ENCODE measurements around the gene NFYC.
A peak's percentile ranks its signal among the peaks of the same experiment; 100 is the strongest.

NFYC gene

DNA sequence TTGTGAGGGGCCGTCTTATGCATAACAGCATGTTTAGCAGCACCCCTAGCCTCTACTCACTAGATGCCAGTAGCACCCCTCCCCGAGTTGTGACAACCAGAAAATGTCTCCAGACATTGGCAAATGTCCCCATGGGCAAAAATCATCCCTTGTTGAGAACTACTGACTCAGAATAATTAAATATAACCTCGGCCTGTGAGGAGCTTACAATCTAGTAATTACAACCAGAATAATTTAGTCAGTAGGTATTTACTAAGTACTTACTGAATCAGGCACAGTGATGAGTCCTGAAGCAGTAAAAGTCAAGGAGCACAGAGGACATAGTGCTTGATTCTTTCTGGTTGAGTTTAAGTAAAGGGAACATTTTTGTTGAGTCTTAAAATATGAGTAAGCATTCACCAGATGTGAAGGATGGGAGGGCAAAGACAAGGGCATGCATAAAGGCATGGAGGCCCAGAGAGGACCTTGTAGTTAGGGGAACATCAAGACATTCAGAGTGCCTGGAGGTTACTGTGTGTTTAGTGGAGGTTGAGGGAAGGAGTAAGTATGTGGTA is 48.0 kb downstream of the NFYC start:
- no peak for DNase-seq (ENCODE audit: low spot score)

DNA sequence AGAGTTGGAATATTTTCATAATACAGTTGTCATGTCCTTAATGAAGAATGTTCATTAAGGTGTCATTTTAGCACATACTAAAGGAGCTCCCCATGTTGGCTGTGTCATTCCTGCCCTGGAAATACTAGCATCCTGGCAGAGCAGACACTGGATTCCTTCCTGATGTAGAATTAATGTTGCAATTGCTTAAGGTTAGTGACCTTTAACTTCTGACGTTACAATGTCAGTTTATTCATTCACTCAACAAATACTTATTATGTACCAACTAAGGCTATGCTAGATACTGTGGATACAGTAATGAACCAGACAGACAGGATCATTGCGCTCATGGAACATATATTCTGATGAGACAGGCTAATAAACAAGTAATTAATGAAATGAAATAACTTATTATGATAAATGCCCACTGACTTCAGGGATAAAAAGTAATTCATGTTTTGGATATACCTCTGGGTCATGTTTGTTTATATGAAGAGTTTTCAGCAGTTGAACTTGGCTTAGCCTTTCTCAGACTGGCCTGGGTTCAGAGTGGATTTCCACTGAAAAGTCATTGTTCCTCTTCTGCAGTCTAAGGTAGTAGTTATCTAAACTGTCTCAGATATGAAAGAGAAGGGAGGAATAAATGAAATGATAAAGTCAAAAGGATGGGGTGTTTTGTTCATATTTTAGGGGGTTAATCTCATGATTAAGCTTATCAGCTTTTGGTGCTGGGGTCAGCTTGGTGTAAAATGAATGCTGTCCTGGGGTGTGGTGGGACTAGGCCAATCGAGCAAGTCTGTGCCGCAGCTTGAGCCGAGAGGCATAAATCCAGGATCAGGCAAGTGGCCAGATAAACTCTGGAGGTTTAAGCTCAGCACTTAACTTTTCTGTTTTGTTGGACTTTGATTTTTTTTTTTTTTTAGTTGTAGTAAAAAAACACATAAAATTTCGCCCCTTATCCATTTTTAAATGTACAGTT is 48.8 kb downstream of the NFYC start:
- DNase-seq (ENCODE audit: low spot score): no peak

DNA sequence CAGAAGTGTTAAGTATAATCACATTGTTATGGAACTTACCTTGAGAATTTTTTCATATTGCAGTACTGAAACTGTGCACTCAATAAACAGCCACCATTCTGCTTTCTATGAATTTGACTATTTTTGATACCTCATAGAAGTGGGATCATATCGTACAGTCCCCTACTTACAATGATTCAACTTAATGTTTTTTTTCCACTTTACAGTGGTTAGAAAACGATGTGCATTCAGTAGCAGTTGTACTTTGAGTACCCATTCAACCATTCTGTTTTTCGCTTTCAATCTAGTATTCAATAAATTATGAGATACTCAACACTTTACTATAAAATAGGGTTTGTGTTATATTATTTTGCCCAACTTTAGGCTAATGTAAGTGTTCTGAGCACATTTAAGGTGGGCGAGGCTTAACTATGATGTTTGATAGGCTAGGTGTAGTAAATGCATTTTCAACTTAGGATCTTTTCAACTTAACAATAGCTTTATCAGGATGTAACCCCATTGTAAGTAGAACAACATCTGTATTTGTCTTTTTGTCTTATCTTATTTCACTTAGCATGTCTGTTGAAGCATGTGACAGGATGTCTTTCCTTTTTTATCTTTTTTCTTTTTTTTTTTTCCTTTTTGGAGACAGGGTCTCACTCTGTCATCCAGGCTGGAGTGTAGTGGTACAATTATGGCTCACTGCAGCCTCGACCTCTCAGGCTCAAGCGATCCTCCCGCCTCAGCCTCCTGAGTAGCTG is 49.7 kb downstream of the NFYC start:
- DNase-seq (ENCODE audit: low spot score): no peak

DNA sequence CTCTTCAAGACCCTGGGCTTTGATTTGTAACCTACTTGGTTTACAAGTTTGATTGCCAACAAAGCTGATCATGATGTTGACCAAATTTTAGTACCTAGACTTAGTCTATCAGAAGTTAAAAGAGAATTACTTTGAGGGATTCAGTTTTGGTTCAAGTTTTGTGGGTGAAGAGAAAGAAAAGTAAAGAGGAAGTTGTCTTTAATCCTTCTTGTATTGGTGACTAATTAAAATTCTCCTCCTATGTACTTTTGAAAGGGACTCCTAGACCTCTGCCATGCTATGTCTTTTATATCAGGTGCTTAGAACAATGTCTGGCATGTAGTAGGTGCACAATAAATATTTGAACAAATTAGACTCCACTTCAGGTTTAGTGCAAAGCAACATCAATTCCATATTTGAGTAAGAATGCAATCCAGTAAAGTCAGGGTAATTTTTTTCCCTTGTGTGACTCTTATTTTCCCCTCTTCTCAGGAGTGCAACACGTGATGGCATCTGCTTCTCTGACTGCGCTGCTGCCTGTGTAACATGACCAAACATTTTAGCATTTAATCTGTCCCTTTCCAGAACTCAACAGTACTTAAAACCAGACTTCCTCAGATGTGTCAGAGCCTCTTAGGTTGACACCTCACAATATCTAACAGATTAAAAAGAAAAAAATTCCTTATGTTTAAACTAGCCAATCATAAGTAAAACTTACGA is 51.0 kb downstream of the NFYC start:
- DNase-seq (ENCODE audit: low spot score): no peak

DNA sequence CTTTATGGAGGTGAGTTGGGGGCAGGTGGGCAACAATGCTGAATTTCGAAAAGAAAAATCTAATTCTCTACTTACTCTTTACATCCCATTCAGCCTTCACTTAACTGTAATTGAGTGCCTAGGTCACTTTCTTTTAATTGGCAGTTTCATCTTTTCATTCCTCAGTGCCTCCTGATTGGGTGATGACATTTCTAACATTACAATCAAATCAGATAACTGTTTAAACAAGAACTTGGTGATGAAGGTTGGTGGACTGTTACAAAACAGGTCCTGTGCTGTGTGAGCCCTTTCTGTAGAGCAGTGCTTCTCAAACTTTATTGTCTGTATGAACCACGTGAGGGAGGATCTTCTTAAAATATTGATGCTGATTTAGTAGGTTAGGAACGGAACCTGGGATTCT is 51.9 kb downstream of the NFYC start:
- DNase-seq (ENCODE audit: low spot score): no peak

DNA sequence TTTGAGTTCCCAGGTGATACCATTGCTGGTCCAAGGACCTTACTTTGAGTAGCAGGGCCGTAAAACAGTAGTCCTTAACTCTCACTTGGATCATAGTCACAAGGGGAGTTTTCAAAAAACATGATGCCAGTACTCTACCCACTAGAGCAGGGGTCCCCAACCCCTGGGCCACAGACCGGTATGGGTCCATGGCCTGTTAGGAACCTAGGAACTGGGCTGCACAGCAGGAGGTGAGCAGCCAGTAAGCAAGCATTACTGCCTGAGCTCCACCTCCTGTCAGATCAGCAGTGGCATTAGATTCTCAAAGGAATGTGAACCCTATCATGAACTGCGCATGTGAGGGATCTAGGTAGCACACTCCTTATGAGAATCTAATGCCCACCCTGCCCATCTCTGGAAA is 52.4 kb downstream of the NFYC start:
- no peak for DNase-seq (ENCODE audit: low spot score)

DNA sequence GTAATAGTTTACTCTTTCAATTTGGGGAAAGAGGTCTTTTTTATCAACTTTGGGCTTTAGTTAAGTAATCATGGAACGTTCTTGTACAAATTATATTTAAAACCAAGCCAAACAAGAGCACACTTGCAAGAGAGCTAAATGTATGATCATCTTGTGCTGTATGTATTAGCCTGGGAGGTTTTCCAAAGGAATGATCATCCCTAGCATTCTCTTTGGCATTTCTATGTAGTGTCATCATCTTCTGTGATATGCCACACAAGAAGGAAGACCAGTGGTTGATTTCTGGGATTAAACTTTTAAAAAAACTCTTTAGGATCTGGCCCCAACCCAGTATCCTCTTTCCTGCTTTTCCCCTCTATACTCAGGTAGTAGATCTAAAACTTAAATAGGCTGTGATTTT is 53.7 kb downstream of the NFYC start:
- DNase-seq (ENCODE audit: low spot score): no peak

DNA sequence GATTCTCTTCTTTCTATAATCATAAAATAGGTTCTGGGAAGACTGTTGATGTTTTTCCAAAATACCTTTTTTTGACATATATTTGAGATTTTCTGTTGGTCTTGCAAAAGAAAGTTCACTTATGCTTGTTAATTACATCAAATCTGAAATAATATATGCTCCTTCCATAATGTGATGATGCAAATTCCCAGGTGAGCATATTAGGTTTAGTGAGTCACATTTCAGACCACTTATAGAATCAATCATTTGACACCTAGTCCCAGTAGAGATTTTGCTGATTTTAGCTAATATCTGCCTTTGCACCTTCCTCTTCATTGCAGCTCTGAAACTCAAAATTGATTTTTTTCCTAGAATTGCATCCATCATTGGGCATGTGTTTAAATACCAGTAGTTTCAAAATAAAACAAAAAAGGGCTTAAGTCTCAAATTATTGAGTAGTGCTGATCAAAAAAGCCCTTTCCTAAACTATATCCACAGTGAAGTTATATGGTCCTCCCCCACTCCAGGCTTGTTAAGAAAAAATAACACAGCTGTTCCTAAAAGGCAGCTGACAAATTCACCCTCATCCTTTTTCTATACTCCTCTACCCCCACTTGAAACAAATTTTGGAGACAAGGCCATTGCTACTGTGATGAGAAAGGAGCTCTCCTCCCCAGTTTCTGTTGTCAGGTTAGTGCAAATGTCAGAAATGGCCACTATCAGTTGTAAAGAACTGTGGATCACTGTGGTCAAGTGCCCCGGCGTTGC is 55.0 kb downstream of the NFYC start:
- DNase-seq (ENCODE audit: low spot score): no peak

DNA sequence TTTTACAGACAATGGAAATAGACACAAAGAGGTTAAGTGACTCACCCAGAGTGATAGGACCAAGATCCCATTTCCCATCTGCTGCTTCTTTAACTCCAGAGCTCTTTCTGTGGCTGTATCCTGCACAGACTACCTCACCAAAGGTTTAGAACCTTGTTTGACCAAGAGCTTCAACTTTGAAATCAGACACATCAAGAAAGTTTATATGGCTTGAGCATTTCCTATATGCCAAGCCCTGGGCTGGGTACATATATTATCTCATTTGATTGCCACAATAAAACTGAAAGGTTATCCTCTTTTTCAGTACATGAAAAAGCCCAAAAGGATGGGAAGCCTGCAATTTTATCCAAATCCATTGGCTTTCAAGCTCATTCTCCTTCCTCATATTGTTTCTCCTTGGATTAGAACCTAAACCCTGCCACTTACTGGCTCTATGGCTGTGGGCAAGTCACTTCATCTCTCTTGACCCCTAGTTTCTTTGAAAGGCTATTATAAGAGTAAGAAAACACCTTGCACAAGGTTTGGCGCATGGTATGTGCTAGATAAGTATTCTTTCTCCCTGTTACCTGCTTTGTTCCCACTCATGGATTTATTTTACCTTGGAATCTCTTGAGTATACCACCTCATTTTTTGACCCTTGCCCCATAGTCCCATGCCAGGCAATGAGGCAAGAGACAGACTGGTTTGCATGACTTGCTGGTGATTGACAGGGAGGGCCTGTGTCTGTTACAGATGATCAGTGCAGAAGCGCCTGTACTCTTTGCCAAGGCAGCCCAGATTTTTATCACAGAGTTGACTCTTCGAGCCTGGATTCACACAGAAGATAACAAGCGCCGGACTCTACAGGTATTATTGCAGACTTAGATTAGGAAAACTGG is 57.6 kb downstream of the NFYC start:
- DNase-seq (ENCODE audit: low spot score): no peak

DNA sequence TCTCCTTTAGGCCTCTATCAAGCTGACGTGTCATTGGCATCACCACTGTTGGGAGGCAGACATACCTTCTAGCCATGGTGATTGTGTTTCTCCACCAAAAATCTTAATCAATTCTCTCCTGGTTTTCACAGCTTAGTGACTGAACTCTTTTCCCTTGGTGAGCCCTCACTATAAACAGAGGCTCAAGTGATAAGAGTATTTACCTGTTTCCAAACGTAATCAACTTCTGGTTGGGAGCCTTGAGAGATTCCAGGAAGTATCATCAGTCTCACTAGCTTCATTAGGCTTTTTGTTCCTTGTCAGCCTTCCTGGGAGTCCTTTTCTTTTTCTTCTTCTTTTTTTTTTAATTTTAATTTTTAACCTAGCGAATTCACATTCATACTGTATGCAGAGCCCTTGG is 58.3 kb downstream of the NFYC start:
- peak; percentile 29 for DNase-seq (ENCODE audit: low spot score)

DNA sequence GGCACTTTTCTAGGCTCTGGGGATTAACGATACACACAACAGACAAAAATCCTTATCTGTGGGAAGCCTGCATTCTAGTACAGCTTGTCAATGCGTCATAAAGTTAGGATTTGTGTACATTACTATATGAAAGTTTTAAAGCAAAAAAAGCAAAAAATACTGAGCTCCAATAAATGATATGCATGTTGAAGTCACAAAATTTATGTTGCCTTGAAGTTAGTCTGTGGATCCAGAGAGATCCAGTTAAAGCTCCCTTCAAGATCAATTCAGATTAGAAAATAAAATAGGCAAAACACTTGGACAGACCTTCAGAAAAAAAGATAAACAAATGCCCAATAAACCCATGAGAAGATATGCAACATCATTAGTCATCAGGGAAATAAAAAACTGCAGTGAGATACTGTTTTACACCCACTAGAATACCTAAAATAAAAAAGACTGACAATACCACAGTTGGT is 59.0 kb downstream of the NFYC start:
- DNase-seq (ENCODE audit: low spot score): no peak

DNA sequence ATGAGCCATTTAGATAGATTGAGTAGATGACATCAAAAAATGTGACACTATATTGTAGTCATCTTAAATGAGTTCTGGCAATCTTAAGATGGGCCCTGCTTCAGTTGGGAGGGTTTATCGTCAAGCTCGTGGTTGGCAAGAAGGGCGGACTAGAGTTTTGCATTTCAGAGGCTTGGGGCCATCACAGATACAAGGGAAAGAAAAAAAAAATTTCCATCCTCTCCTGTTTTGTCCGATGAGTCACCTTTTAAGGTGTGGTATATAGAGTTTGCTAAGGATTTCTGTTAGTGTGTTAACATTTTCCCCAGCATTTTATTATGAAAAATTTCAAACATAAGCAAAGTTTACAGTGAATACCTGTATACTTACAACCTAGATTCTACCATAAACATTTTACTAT is 60.3 kb downstream of the NFYC start:
- no peak for DNase-seq (ENCODE audit: low spot score)

DNA sequence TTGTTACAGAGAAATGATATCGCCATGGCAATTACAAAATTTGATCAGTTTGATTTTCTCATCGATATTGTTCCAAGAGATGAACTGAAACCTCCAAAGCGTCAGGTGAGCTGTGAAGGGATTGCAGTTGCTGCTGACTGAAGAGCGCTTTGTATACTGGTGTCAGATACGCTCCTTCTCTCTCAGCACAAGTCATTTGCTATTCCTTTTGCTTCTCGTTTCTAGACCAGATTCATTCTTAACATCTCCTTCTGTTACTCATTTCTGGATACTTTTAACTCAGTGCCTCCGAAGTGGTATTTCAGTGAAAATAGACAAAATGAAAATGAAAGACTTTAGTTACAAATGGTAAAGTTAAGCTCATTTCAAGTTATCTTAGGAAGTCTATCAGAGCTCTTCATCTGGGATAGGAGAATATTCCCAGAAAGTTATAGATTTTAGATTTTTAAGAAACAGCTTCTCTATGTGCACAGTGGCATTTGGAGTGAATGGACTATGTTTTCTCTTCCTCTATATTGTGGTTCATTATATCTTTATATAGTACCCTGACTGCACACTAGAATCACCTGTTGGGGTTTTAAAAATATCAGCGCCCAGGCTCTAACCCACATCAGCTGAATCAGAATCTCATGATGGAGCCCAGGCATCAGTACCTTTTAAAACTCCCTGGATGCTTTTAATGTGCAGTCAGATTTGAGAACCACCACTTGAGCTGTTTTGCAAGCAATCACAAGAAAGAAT is 61.8 kb downstream of the NFYC start:
- DNase-seq (ENCODE audit: low spot score): no peak

DNA sequence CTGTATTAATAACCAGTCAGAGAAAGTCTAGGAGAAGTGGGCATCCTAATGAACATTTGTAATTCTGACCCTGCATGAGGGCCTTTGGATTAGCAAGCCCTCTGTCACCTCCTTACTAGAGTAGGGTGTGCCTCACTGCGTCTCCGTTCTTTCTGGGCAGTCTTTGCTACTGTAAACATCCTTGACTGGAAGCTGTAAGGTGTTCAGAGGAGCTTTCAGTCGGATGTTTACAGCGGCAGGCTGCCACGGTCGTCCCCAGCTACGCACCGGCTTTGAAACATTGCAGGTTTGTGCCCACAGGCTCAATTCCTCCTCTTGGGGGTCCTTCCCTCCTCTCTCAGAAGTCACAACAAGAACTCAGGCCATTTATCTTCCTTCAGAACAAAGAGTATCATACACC is 62.7 kb downstream of the NFYC start:
- DNase-seq (ENCODE audit: low spot score): no peak

DNA sequence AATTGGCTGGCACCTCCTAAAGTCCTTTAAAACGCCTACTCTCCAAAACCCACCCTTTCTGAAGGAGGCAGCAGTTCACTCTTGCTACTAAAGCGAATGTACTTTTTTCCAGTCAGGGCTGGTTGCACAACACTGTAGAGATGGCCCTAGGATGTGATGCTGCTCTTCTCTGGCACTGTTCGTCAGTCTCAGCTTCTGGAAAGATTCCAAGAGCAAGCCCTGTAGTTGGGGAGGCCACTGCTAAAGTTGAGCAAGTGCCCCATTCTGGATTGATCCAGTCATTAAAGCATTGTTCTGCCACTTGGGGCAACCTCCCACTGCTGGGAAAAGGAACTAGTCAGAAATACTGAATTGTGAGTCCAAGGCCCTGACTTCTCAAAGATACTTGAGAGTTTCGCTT is 63.6 kb downstream of the NFYC start:
- no peak for DNase-seq (ENCODE audit: low spot score)

DNA sequence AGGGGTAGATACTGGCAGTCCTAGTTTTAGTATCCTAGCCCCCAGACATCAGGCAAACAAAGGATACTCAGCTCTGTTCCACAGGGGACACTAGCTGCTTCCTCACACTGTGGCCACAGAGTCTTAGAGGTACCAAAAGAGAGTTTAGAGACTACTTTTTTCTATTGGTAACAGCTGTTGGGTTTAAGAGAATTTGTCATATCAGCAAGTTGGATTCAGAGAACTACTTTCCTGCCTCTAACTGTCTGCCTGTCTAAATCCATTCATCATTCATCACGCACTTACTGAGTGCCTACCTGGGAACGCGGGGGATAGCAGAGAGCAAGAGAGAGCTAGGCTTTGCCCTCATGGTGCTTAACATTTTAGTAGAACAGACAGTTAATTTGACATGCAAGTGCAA is 65.0 kb downstream of the NFYC start:
- DNase-seq (ENCODE audit: low spot score): no peak

DNA sequence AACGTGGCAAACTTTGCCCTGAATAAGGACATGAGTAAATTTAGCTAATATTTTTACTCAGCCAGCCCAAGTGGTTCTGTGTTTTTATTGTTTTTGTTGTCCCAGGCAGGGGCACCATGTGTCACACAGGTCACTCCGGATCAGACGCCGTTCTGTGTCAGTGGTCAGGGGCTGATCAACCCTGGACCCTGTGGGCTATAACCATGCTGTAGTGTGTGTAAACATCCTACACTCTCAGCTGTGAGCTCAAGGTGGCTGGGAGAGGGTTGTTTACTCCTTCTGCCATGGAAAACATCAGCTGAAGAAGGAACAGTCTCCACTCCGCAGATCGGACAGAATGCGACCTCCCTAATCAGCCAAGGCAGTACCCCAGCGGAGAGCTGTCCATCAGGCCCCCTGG is 65.6 kb downstream of the NFYC start:
- no peak for DNase-seq (ENCODE audit: low spot score)

DNA sequence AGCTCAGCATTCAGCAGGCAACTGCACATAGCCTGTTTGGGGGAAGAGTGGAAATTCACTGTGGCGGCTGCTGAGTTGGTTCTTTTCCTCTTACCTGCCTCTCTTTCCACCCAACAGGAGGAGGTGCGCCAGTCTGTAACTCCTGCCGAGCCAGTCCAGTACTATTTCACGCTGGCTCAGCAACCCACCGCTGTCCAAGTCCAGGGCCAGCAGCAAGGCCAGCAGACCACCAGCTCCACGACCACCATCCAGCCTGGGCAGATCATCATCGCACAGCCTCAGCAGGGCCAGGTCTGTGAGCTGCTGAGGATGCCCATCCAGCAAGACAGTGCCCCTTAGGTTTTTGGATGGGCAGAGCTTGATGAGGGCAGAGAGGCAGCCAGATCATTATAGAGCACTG is 66.5 kb downstream of the NFYC start:
- no peak for DNase-seq (ENCODE audit: low spot score)

DNA sequence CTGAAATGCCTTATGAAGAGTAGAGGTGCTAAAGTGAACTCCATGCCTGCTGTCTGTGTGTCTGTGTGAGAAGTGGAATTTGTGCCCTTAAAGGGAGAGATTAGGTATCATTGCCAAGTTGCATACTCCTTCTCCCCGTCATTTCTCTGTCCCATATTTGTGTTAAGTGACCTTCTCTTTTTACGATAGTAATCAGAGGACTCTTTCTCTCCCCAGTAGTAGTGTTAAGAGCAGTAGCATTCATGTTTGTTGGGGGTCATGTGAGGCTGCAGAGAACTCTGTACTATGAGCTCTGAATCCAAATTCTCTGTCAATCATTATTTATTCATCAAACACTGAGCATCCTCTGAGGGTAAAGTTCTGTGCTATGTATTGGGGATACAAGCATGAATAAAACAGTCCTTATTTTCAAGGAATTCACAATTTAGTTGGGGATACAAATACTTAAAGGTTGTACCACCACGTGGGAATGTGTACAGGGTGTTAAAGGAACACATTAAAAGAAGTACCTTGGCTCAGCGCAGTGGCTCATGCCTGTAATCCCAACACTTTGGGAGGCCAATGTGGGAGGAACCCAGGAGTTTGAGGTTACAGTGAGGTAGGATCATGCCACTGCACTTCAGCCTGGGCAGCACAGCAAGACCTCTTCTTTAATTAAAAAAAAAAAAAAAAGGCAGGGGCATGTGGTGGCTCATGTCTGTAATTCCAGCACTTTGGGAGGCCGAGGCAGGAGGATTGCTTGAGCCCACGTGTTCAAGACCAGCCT is 67.3 kb downstream of the NFYC start:
- DNase-seq (ENCODE audit: low spot score): no peak
